Stimulated activated naive B cell treated with anti-CD40 and anti-IgM and Interleukin-4, amounts not matched to agents 10 μg/mL and 1 μg/mL and 100 μg/mL, for 72 hours (primary cell): Measurements from ENCODE around the gene DPP10.
"Not testable (repeated sequence)": the region's sequence is repeated elsewhere in the genome, so short reads cannot be mapped to it uniquely, and the experiment has no call there.

Experiments
- ATAC-seq, 2 donors: fragments of 150-1000 bp; cut with Tn5 transposase; replicated peaks; 2 replicates each; pipeline ENCODE4 v1.10.0; 2021; ENCODE audit warnings: moderate library complexity in 1 of 2
- DNase-seq: peaks from one replicate; pipeline ENCODE4 v3.0.0; 2021
- H3K27ac Mint-ChIP-seq: one replicate; pipeline ENCODE4 v1.8.0; 2022; ENCODE audit warnings: mild to moderate bottlenecking, mixed read lengths
- H3K27me3 Mint-ChIP-seq, 2 donors: one replicate each; pipeline ENCODE4 v1.8.0; 2022; ENCODE audit warnings: mixed read lengths in 2 of 2
- H3K36me3 Mint-ChIP-seq, 2 donors: one replicate each; pipeline ENCODE4 v1.8.0; 2022; ENCODE audit warnings: mixed read lengths in 2 of 2, mild to moderate bottlenecking in 1 of 2
- H3K4me1 Mint-ChIP-seq, 2 donors: one replicate each; pipeline ENCODE4 v1.8.0; 2022; ENCODE audit warnings: mixed read lengths in 2 of 2, mild to moderate bottlenecking in 1 of 2
- H3K4me3 Mint-ChIP-seq, 2 donors: one replicate each; pipeline ENCODE4 v1.8.0; 2022; ENCODE audit warnings: mild to moderate bottlenecking in 2 of 2, mixed read lengths in 2 of 2, moderate library complexity in 1 of 2
- H3K9me3 Mint-ChIP-seq, 2 donors: one replicate each; pipeline ENCODE4 v1.8.0; 2022; ENCODE audit warnings: mixed read lengths in 2 of 2, mild to moderate bottlenecking in 1 of 2

Gene DPP10

DNA sequence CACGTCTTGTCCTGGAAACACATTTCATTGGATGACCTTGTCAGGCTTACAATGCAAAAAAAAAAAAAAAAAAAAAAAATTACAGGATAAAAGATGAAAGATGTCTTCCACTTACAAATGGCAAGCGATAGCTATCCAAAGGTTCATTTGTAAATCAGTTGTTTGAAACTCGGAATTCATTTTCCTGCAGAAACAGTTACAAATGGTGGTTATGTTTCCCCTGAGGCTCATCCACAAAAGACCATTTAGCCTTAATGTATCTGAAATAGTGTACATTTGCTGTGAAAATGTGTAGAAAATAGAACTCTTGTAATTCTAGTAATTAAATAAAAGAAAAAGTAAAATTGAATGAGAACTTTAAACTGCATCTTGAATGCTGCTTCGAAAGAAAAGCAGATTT, 25.9 kb downstream of the DPP10 start:
- Mint-ChIP-seq H3K36me3 (no peaks in the 10 kb centered on the region), H3K9me3 (no peaks in the 10 kb centered on the region), H3K4me3 (no peak overlapping the region), H3K27ac (no peak overlapping the region), H3K4me1 (no peaks in the 10 kb centered on the region), H3K27me3 (no peaks in the 10 kb centered on the region)
- ATAC-seq, result no peak
- no peak for DNase-seq

DNA sequence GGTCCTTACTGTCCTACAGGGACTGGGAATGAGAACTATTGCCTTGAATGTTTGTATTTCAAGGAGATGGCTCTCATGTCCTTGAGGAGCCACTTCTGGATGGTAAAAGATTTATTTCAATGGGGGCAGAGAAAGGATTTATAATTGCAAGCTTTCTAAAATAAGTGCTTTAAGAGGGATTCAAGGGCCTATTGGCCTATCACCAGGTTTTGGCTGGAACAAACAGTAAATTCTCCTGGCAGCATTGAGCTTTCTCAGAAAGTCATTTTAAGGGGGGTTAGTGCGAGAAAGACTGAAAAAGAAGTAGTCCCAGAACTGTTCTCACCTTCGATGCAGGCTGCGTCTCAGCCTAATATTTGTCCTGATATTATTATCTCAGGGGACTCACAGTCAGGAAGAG, 29.8 kb downstream of the DPP10 start:
- Mint-ChIP-seq H3K9me3 (no peaks in the 10 kb centered on the region), H3K27ac (no peak overlapping the region), H3K36me3 (no peaks in the 10 kb centered on the region), H3K4me3 (no peak overlapping the region), H3K27me3 (no peaks in the 10 kb centered on the region), H3K4me1 (no peaks in the 10 kb centered on the region)
- DNase-seq (no peak), ATAC-seq (no peak)

DNA sequence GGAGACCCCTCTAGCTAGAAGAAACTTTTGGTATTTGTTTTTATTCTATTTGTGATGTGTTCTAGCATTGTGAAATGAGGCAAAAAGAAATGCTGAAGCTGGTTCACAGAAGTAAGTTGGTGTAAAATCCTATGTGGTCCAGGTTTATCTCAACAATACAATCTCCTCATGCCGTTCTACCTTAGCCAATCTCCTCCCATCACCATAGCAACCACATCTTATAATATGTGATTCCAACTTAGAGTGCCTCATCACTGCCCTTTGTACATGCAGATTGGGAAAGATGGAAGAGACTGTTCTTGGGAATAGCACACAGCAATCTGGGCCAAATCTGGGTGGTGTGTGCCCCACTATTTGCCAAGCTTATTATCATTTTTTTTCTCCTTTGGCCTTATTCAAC, 30.3 kb downstream of the DPP10 start:
- no peaks in the 10 kb centered on the region for H3K4me1 Mint-ChIP-seq
- H3K27ac Mint-ChIP-seq, result no peak overlapping the region
- H3K4me3 Mint-ChIP-seq, result no peak overlapping the region
- DNase-seq (no peak), ATAC-seq (no peak)
- no peaks in the 10 kb centered on the region for H3K9me3 Mint-ChIP-seq
- no peaks in the 10 kb centered on the region for H3K36me3 Mint-ChIP-seq
- H3K27me3 Mint-ChIP-seq, result no peaks in the 10 kb centered on the region

DNA sequence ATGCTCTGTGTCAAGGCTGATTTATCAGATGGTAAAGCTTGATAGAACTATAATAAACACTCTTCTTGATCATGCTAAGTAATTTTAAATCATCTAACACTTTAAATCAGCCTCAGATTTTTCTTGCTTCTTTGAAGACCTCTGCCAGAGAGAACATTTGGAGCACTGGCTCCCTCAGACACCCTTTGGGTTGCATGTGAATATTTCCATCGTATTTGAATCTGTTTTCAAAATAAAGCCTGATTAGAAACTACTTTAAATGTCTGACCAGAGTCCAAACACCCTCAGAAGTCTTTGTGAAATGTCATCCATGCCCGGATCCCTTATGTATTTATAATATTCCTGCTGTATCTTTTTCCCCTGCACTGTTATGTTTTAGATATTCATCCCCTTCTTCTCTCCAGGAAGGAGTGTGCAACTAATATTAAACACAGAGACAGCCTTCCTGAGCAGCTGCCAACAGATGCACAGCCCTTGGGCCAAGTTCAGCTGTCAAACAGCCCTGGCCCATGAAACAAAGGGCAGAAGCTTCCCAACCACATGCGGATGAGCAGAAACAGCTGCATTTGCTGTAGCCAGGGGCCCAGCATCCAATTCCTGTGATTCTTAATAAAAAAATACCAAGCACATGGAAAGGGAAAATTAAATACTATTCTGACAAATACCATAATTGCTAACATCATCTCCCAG, 46.5 kb downstream of the DPP10 start:
- DNase-seq, result no peak
- H3K27ac Mint-ChIP-seq, result no peak overlapping the region
- no peaks in the 10 kb centered on the region for H3K9me3 Mint-ChIP-seq
- no peaks in the 10 kb centered on the region for H3K36me3 Mint-ChIP-seq
- ATAC-seq, result no peak
- no peaks in the 10 kb centered on the region for H3K4me1 Mint-ChIP-seq
- H3K27me3 Mint-ChIP-seq, result no peaks in the 10 kb centered on the region
- no peak overlapping the region for H3K4me3 Mint-ChIP-seq

DNA sequence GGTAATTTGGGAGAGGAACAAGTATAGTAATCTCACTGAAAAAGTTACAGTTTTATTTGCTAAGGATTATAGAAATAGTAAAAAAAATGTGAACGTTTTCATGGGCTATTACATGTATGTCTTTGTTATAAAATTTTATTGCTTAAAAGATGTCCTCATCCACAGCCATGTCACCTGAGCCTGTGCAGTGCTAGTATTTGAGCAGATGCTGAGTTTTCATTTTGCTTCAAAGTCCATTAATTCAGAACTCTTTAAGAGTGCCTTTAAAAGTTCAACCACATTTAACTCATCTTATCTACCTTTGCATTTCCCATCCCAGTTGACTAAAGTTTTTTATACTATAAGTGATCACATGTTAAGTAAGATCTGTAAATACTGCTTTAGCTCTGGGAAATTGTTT, 52.6 kb downstream of the DPP10 start:
- no peaks in the 10 kb centered on the region for H3K36me3 Mint-ChIP-seq
- H3K27me3 Mint-ChIP-seq, result no peaks in the 10 kb centered on the region

DNA sequence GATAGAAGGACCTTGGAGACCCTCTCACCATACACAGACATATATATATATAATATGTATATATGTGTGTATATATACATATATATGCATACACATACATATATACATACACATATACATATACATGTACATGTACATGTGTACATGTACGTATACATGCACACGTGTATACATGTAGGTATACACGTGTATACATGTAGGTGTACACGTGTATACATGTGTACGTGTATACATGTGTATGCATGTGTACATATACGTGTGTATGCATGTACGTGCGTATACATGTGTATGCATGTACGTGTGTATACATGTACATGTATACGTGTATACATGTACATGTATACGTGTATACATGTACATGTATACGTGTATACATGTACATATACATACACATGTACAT, 54.5 kb downstream of the DPP10 start:
- no peak overlapping the region for H3K27ac Mint-ChIP-seq
- no peak overlapping the region for H3K4me3 Mint-ChIP-seq
- ATAC-seq (no peak), DNase-seq (no peak)
- no peaks in the 10 kb centered on the region for H3K27me3 Mint-ChIP-seq
- H3K36me3 Mint-ChIP-seq, result no peaks in the 10 kb centered on the region
- no peaks in the 10 kb centered on the region for H3K9me3 Mint-ChIP-seq
- H3K4me1 Mint-ChIP-seq, result no peaks in the 10 kb centered on the region

More for the DNA sequence above, 52.6 kb downstream of the DPP10 start:
- ATAC-seq, result no peak
- Mint-ChIP-seq H3K27ac (no peak overlapping the region), H3K9me3 (no peaks in the 10 kb centered on the region), H3K4me1 (no peaks in the 10 kb centered on the region), H3K4me3 (no peak overlapping the region)
- no peak for DNase-seq

DNA sequence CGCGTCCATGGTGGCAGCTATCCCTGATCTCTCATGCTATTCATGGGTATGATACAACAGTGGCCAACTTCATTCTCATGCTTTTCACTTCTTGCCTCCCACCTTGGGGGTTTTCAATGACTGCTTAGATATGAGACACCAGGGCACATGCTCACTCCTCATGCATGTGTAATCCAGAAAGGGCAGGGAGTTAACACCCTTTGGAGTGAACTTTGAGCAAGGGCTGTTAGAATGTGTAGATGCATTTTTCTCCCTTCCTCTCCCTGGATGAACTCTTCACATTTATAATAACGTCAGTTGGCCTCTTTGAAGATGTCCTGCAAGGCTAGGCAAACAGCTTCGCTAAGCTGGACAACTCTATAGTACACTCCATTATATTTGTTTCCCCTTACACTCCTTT, 56.7 kb downstream of the DPP10 start:
- no peak overlapping the region for H3K27ac Mint-ChIP-seq
- DNase-seq (no peak), ATAC-seq (no peak)
- H3K4me3 Mint-ChIP-seq, result no peak overlapping the region
- no peaks in the 10 kb centered on the region for H3K36me3 Mint-ChIP-seq
- H3K27me3 Mint-ChIP-seq, result peaks cover 0 to 1% of the 10 kb centered on the region in 2 donors
- H3K4me1 Mint-ChIP-seq, result no peaks in the 10 kb centered on the region
- no peaks in the 10 kb centered on the region for H3K9me3 Mint-ChIP-seq

DNA sequence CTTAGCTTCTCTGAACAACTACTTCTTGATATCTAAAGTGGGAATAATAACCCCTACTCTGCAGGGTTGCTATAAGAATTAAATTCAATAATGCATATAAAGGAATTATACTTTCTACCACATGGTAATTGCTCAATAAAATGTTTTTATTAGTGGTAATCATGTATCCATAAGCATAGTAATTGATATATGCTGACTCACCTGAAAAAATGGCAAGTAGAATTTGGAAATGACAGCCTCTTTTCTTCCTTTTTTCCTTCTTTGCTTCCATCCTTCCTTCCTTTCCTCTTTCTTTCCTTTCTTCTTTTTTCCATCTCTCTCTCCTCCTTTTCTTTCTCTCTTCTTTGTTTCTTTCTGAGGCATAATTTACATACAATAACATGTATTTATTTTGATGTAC, 65.3 kb downstream of the DPP10 start:
- Mint-ChIP-seq H3K9me3 (no peaks in the 10 kb centered on the region), H3K36me3 (no peaks in the 10 kb centered on the region), H3K4me1 (no peaks in the 10 kb centered on the region), H3K27me3 (peaks cover 4 to 6% of the 10 kb centered on the region in 2 donors), H3K4me3 (no peak overlapping the region), H3K27ac (no peak overlapping the region)
- no peak for DNase-seq
- no peak for ATAC-seq

DNA sequence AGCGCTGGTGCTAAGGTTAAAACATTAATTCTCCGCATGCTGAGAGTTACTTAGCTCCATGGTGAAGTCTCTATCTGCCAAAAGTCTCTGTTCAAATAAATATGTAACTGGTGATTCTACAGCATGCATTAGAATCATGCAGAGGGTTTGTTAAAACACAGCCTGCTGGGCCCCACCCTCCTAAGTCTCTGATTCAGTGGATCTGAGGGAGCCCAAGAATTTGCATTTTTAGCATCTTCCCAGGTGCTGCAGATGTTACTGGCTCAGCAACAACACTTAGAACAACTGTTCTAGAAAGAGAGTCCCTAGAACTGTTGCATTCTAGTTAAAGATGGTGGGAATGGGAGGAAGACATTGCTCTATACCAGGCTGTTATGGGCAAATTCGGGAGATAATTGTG, 73.4 kb downstream of the DPP10 start:
- no peaks in the 10 kb centered on the region for H3K4me1 Mint-ChIP-seq
- H3K9me3 Mint-ChIP-seq, result no peaks in the 10 kb centered on the region
- H3K4me3 Mint-ChIP-seq, result no peak overlapping the region
- ATAC-seq (no peak), DNase-seq (no peak)
- H3K27me3 Mint-ChIP-seq, result no peaks in the 10 kb centered on the region
- no peak overlapping the region for H3K27ac Mint-ChIP-seq
- peaks cover 0 to 1% of the 10 kb centered on the region in 2 donors for H3K36me3 Mint-ChIP-seq

DNA sequence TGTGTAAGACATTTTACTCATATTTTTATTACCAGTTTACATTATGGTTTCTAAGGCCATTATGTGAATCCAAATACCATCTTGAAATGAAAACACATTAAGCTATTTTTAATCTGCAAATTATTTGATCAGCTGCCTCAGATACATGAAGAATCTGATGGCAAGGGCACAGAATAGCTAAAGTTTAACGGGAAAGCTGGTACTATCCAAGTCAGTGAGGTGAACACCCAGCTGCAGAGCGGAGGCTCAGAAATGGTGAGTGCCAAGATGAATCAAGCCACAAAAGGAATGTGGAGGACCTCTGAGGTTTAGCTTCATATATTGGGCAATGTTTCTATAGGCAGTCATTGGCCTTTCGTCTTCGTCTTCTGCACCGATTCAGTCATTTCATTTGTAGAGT, 75.1 kb downstream of the DPP10 start:
- Mint-ChIP-seq H3K9me3 (peaks cover 0 to 1% of the 10 kb centered on the region in 2 donors), H3K4me1 (no peaks in the 10 kb centered on the region), H3K36me3 (peaks cover 0 to 1% of the 10 kb centered on the region in 2 donors), H3K27ac (no peak overlapping the region), H3K4me3 (no peak overlapping the region), H3K27me3 (no peaks in the 10 kb centered on the region)
- no peak for DNase-seq
- ATAC-seq, result no peak

DNA sequence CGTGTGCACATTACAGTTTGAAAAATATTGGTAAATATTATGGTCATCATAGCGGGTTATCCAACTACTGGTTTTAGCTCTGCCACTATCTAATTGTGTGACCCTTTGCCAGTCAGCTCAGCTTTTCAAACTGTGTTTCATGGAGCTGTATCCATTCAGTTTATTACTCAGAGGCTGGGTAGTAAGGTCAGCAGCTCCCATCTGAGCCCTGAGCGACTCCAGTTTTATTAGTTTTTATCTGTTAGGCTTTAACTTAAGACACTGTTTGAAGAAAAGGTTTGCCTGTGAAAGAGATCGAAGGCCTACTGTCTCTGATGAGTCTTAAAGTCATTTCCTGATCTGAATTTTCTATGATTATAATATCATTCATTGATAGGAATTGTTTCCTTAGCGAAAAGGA, 76.3 kb downstream of the DPP10 start:
- Mint-ChIP-seq H3K4me3 (no peak overlapping the region), H3K9me3 (peaks cover 0 to 2% of the 10 kb centered on the region in 2 donors), H3K36me3 (peaks cover 0 to 1% of the 10 kb centered on the region in 2 donors), H3K27me3 (no peaks in the 10 kb centered on the region), H3K4me1 (no peaks in the 10 kb centered on the region), H3K27ac (no peak overlapping the region)
- DNase-seq (no peak), ATAC-seq (no peak)

DNA sequence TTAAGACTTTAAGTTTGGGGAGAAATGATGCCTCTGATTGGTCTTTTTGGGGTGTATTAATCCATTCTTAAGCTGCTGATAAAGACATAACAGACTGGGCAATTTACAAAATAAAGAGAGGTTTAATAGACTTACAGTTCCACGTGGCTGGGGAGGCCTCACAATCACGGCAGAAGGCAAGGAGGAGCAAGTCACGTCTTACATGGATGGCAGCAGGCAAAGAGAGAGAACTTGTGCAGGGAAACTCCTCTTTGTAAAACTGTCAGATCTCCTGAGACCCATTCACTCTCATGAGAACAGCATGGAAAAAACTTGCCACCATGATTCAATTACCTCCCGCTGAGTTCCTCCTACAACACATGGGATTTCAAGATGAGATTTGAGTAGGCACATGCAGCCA, 80.2 kb downstream of the DPP10 start:
- not testable (repeated sequence) for H3K4me3 Mint-ChIP-seq, H3K9me3 Mint-ChIP-seq, H3K27ac Mint-ChIP-seq, H3K36me3 Mint-ChIP-seq, ATAC-seq, H3K27me3 Mint-ChIP-seq, H3K4me1 Mint-ChIP-seq, DNase-seq

DNA sequence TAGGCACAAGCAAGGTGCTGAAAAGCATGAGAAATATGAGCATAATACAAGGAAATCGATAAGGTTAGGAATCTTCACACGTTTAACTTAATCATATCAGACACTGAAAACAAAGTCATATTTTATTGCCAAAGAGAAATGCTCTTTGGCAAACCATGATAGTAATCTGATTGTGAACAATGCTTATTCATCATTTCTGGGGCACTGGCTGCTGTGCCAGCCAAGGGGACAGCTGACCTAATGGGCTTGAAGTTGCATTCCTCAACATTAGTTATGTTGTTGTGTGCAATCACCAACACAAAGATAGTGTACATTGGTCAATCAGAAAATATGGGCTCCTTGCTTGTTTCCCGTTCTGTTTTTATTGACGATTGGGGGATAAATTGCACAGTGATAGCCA, 83.5 kb downstream of the DPP10 start:
- H3K27me3 Mint-ChIP-seq, result no peaks in the 10 kb centered on the region
- H3K27ac Mint-ChIP-seq, result no peak overlapping the region
- no peak overlapping the region for H3K4me3 Mint-ChIP-seq
- H3K9me3 Mint-ChIP-seq, result peaks cover 0 to 4% of the 10 kb centered on the region in 2 donors
- H3K36me3 Mint-ChIP-seq, result no peaks in the 10 kb centered on the region
- DNase-seq, result no peak
- H3K4me1 Mint-ChIP-seq, result no peaks in the 10 kb centered on the region
- ATAC-seq, result no peak

DNA sequence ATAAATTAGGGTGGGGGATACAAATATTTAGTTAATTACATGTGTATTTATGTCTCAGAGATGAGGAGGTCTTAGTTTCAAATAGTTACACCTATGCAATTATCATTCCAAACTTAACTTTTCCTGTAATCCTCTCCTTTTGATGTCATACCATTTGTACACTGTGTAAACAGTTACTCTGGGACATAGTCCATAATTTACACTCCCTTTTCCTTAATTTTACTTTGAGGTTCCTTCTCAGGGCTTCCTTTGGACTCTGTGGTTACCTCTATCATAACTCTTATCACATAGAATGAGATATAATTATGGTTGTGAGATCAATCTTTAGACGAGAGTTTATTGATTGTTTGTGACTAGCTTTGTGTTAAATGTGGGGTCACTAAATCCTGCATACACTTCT, 84.4 kb downstream of the DPP10 start:
- Mint-ChIP-seq H3K9me3 (peaks cover 0 to 4% of the 10 kb centered on the region in 2 donors), H3K4me3 (no peak overlapping the region), H3K36me3 (no peaks in the 10 kb centered on the region), H3K27me3 (no peaks in the 10 kb centered on the region), H3K4me1 (no peaks in the 10 kb centered on the region), H3K27ac (no peak overlapping the region)
- DNase-seq (no peak), ATAC-seq (no peak)

DNA sequence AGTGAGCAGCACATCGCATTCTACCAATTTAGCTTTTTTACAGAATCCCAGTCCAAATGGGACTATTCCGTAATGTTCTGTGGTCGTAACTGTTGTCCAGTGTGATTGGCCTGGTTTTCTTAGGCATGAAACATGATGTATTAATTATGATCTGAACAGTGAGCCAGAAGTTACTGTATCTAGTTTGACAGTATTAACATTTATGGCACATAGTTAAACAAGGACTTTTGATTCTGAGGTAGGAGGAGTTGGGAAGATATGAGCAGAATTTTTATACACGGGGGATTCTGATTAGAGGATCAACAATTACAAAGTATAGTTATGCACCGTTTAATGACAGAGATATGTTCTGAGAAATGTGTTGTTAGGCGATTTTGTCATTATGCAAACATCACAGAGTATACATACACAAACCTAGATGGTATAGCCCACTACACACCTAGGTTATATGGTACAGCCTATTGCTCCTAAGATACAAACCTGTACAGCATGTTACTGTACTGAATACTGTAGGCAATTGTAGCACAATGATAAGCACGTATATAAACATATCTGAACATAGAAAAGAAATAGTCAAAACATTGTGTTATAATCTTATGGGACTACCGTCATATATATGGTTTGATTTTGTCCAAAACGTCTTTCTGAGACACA, 85.0 kb downstream of the DPP10 start:
- Mint-ChIP-seq H3K27me3 (no peaks in the 10 kb centered on the region), H3K9me3 (peaks cover 0 to 4% of the 10 kb centered on the region in 2 donors), H3K4me1 (no peaks in the 10 kb centered on the region), H3K36me3 (no peaks in the 10 kb centered on the region), H3K4me3 (no peak overlapping the region), H3K27ac (no peak overlapping the region)
- no peak for ATAC-seq
- DNase-seq, result no peak
